Left ventricle myocardium inferior (tissue), 1 donor: Measurements from ENCODE around the gene RNASEH2A. TPM values are rescaled to one million over a fixed set of nuclear protein-coding genes. Genes with fewer than 3 reads are reported as not detected.

Source experiments
- DNase-seq: peaks from one replicate; pipeline ENCODE4 v3.0.0-alpha.2; 2020
- H3K27ac ChIP-seq: fragments of 200-600 bp; replicated peaks from 2 replicates; pipeline ENCODE4 v1.8.0; 2021
- H3K27me3 ChIP-seq: fragments of 200-600 bp; 2 replicates; pipeline ENCODE4 v1.8.0; 2021; ENCODE audit warnings: low read depth
- H3K36me3 ChIP-seq: fragments of 200-600 bp; 2 replicates; pipeline ENCODE4 v1.8.0; 2021
- H3K4me1 ChIP-seq: fragments of 200-600 bp; 2 replicates; pipeline ENCODE4 v1.8.0; 2021
- H3K4me3 ChIP-seq: fragments of 200-600 bp; 2 replicates; pipeline ENCODE4 v1.8.0; 2021; ENCODE audit warnings: mild to moderate bottlenecking, moderate library complexity
- H3K9me3 ChIP-seq: fragments of 200-600 bp; replicated peaks from 2 replicates; pipeline ENCODE4 v1.8.0; 2021
- intact Hi-C: fragments of 100-400 bp; cut with micrococcal nuclease; formaldehyde crosslinking; loops from one replicate; pipeline ENCODE4 v1.11.0; 2022
- total RNA-seq: library from RNA; stranded (reverse); fragmentation: NEBNext Ultra II Directional; extraction: Animal tissue kit (Norgen Biotek cat#: 25700); gene quantifications from one replicate; pipeline ENCODE4 v1.2.1, GENCODE V29; 2021
- TF ChIP-seq, protein P1 (sequence below): fragments of 200-600 bp; IDR thresholded peaks from 2 replicates; pipeline ENCODE4 v1.8.0; 2021; ENCODE audit warnings: antibody characterized with exemption, mild to moderate bottlenecking, borderline replicate concordance
- donor health status: DM: no; HTN: yes; CAD: no; lungs with severe emphysema.

RNASEH2A gene
- total RNA-seq, 1 donor from 2014 or later = 2.5 TPM

DNA sequence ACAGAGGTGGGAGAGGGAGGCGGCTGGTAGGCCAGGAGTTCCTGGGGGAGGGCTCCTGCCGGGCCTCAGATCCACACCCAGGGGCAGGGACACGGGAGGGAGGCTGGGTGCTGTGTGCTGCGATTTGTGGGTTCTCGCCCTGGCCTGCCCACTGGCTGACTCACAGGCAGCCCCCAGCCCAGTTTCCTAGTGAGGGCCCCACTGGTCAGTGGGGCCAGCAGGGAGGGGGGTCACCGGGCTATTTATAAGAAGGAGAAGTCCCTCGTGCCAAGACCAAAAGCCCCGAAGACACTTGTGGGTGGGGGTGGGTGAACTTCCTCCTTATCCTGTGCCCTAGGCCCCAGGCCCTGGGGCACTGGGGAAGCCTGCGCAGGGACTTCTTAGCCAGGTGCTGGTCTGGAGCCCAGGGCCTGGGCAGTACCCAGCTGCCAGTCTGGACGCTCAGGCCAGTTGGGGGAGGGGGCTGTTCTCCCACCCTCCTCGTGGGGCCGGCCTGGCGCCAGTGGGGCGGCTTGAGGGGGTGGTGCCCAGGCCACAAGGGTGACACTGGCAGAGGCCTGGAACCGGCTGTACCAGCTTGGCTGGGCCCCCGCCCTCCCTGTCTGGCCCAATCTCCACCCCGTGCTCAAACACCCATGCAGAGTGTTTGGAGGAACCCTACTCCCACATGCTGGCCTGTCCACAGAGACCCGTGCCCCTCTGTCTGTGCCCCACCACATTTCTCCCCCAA, 20.1 kb upstream of the RNASEH2A start:
- intact Hi-C loops = no loop called here
- H3K27me3 ChIP-seq = no peaks in the 10 kb centered on the region
- H3K27ac ChIP-seq = peak overlapping the region; percentile 96
- TF ChIP-seq, protein P1, sequence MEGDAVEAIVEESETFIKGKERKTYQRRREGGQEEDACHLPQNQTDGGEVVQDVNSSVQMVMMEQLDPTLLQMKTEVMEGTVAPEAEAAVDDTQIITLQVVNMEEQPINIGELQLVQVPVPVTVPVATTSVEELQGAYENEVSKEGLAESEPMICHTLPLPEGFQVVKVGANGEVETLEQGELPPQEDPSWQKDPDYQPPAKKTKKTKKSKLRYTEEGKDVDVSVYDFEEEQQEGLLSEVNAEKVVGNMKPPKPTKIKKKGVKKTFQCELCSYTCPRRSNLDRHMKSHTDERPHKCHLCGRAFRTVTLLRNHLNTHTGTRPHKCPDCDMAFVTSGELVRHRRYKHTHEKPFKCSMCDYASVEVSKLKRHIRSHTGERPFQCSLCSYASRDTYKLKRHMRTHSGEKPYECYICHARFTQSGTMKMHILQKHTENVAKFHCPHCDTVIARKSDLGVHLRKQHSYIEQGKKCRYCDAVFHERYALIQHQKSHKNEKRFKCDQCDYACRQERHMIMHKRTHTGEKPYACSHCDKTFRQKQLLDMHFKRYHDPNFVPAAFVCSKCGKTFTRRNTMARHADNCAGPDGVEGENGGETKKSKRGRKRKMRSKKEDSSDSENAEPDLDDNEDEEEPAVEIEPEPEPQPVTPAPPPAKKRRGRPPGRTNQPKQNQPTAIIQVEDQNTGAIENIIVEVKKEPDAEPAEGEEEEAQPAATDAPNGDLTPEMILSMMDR = no peak
- no peak overlapping the region for H3K4me3 ChIP-seq
- no peaks in the 10 kb centered on the region for H3K9me3 ChIP-seq
- no peaks in the 10 kb centered on the region for H3K36me3 ChIP-seq
- peaks cover 92% of the 10 kb centered on the region for H3K4me1 ChIP-seq
- DNase-seq = peak; percentile 63

DNA sequence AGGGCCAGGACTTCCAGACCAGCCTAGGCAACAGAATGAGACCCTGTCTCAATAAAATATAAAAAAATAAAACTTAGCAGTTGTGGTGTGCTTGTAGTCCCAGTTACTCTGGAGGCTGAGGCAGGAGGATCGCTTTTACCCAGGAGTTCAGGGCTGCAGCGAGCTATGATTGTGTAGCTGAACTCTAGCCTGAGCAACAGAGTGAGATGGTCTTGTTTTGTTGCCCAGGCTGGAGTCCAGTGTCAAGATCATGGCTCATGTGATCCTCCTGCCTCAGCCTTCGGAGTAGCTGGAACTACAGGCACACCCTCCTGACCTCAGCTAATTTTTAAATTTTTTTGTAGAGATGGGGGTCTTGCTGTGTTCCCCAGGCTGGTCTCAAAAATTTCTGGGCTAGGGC, 19.4 kb upstream of the RNASEH2A start:
- TF ChIP-seq, protein P1 = no peak

DNA sequence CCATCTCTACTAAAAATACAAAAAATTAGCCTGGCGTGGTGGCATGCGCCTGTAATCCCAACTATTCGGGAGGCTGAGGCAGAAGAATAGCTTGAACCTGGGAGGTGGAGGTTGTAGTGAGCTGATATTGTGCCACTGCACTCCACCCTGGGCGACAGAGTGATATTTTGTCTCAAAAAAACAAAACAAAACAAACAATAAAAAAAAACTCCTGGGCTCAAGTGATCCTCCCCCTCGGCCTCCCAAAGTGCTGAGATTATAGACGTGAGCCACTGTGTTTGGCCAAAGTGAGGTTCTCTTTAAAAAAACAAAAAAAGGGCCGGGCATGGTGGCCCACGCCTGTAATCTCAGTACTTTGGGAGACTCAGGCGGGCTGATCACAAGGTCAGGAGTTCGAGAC, 18.9 kb upstream of the RNASEH2A start:
- TF ChIP-seq, protein P1 = no peak
- intact Hi-C loops = no loop called here

More for the DNA sequence above, 19.4 kb upstream of the RNASEH2A start:
- peak overlapping the region; percentile 96 for H3K27ac ChIP-seq
- no peak for DNase-seq
- H3K4me3 ChIP-seq = no peak overlapping the region
- intact Hi-C loops = no loop called here
- H3K27me3 ChIP-seq = no peaks in the 10 kb centered on the region
- H3K36me3 ChIP-seq = no peaks in the 10 kb centered on the region
- no peaks in the 10 kb centered on the region for H3K9me3 ChIP-seq
- peaks cover 93% of the 10 kb centered on the region for H3K4me1 ChIP-seq

DNA sequence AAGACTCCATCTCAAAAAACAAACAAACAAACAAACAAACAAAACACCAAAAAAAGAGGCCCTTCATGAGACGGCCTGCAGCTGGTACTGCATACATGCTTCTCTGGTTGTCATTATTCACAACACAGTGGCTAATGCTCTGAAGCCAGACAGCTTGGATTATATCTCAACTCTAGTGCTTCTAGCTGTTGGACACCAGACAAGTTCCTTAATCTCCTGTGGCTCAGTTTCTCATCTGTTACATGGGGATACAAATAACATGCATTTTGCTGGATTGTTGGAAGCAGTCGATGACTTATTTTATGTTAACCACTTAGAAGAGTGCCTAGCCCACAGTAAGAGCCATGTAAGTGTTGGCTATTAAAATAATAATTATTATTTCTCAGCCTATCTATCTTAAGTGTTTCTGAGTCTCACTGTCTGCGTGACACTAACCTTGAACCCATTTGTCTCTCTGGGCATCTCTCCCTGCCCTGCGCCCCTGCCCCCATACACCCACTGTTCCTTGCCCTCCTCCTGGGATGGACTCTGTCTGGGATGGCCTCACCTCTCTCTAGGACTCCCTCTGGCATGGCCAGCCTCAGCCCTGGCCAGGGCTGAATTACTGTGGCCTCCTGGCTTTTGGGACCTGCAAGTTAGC, 18.2 kb upstream of the RNASEH2A start:
- TF ChIP-seq, protein P1 = no peak
- DNase-seq = no peak
- Histone ChIP-seq H3K27ac (peak overlapping the region; percentile 96), H3K4me1 (peaks cover 93% of the 10 kb centered on the region), H3K27me3 (no peaks in the 10 kb centered on the region), H3K4me3 (peak overlapping the region; percentile 76), H3K36me3 (no peaks in the 10 kb centered on the region), H3K9me3 (no peaks in the 10 kb centered on the region)
- intact Hi-C loops = no loop called here

More for the DNA sequence above, 18.9 kb upstream of the RNASEH2A start:
- no peaks in the 10 kb centered on the region for H3K9me3 ChIP-seq
- no peaks in the 10 kb centered on the region for H3K36me3 ChIP-seq
- no peaks in the 10 kb centered on the region for H3K27me3 ChIP-seq
- H3K4me1 ChIP-seq = peaks cover 93% of the 10 kb centered on the region
- peak overlapping the region; percentile 96 for H3K27ac ChIP-seq
- H3K4me3 ChIP-seq = no peak overlapping the region
- DNase-seq = no peak

DNA sequence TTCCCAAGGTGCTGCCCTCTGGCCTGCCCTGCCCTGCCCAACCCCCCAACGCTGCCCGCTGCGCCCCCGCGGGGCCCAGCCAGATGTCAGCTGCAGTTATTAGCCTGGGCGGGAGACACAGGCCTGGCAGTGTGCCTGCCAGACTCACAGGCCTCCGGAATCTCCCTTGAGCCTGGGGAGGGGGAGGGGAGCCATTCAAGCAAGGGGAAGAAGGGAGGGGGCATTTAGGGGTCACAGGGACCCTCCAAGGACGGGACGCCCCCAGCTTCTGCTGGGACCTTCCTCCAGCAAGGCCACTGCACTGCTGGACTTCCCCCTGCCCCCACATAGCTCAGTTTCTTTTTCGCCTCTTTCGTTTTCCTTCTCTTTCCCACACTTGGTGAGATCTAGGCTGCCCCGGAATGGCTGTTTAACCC, 17.7 kb upstream of the RNASEH2A start:
- TF ChIP-seq, protein P1 = no peak
- Histone ChIP-seq H3K9me3 (no peaks in the 10 kb centered on the region), H3K4me1 (peaks cover 91% of the 10 kb centered on the region), H3K4me3 (peak overlapping the region; percentile 76), H3K36me3 (no peaks in the 10 kb centered on the region), H3K27me3 (no peaks in the 10 kb centered on the region), H3K27ac (peak overlapping the region; percentile 96)
- DNase-seq = peak; percentile 87
- intact Hi-C loops = no loop called here
